Gastroesophageal sphincter (tissue), 4 donors: Measurements from ENCODE around the gene TMCO4. TPM values are rescaled to one million over a fixed set of nuclear protein-coding genes. Genes with fewer than 3 reads are reported as not detected.

Source experiments
- ATAC-seq: fragments of 150-250 bp; one replicate; pipeline ENCODE4 v1.9.1; 2016; ENCODE audit warnings: mild to moderate bottlenecking, moderate library complexity
- H3K27ac ChIP-seq, 4 donors: fragments of 200-600 bp; sonication (generic) in 3 of 4; 1 replicate in 3 of 4; 2 replicates in 1 of 4; pipeline ENCODE4 v1.5.1; 2016 to 2019
- H3K27me3 ChIP-seq: fragments of 200-600 bp; sonication (generic); one replicate; pipeline ENCODE4 v1.5.1; 2019
- H3K36me3 ChIP-seq, 2 donors: fragments of 200-600 bp; sonication (generic); one replicate each; pipeline ENCODE4 v1.5.1; 2019; ENCODE audit warnings: control low read depth in 1 of 2
- H3K4me1 ChIP-seq, 3 donors: fragments of 200-600 bp; sonication (generic); 1 replicate in 2 of 3; 2 replicates in 1 of 3; pipeline ENCODE4 v1.5.1; 2016 to 2019; ENCODE audit warnings: control low read depth in 2 of 3
- H3K4me3 ChIP-seq, 2 donors: fragments of 200-600 bp; sonication (generic); one replicate each; pipeline ENCODE4 v1.5.1; 2019; ENCODE audit warnings: mild to moderate bottlenecking in 1 of 2, moderate library complexity in 1 of 2
- H3K9me3 ChIP-seq, 3 donors: fragments of 200-600 bp; sonication (generic); one replicate each; pipeline ENCODE4 v1.5.1; 2017 to 2019; ENCODE audit warnings: control low read depth in 2 of 3
- EP300 ChIP-seq: sonication (generic); formaldehyde crosslinking; IDR thresholded peaks from one replicate; pipeline ENCODE4 v1.6.1; 2017; ENCODE audit warnings: antibody characterized with exemption, mild to moderate bottlenecking
- POLR2A ChIP-seq, 2 donors: fragments of 450-650 bp; IDR thresholded peaks; one replicate each; pipeline ENCODE4 v1.6.1; 2017; ENCODE audit warnings: antibody characterized with exemption in 2 of 2, mild to moderate bottlenecking in 2 of 2, moderate library complexity in 1 of 2
- POLR2AphosphoS5 ChIP-seq: sonication (generic); formaldehyde crosslinking; IDR thresholded peaks from one replicate; pipeline ENCODE4 v1.6.1; 2017; ENCODE audit warnings: antibody characterized with exemption
- WGBS, 2 donors: methylation state at CpG; one replicate each; pipeline ENCODE4 v1.1.5; 2018; ENCODE audit warnings: low coverage in 1 of 2; 5-methylcytosine and 5-hydroxymethylcytosine counted together
- total RNA-seq, 4 donors: library from RNA; depleted of rRNA; stranded (reverse); fragments of >200 nt; gene quantifications; one replicate each; pipeline ENCODE4 v1.1.0, GENCODE V29; 2016
- TF ChIP-seq, protein P1 (sequence below), 4 experiments: fragments of 200-600 bp in 2 of 4; fragments of 450-650 bp in 2 of 4; sonication (generic) in 1 of 4; IDR thresholded peaks; one replicate each; pipeline ENCODE4 v1.5.1; 2017 to 2019; ENCODE audit warnings: antibody characterized with exemption in 4 of 4, mild to moderate bottlenecking in 2 of 4, moderate library complexity in 2 of 4

The TMCO4 gene
- total RNA-seq, 4 donors from 2014 or later, result 18.1 to 36.9 (median 24.5) TPM

GRCh38 chr1:19758227-19758830, 41.4 kb downstream of the TMCO4 start:
- TF ChIP-seq, protein P1, sequence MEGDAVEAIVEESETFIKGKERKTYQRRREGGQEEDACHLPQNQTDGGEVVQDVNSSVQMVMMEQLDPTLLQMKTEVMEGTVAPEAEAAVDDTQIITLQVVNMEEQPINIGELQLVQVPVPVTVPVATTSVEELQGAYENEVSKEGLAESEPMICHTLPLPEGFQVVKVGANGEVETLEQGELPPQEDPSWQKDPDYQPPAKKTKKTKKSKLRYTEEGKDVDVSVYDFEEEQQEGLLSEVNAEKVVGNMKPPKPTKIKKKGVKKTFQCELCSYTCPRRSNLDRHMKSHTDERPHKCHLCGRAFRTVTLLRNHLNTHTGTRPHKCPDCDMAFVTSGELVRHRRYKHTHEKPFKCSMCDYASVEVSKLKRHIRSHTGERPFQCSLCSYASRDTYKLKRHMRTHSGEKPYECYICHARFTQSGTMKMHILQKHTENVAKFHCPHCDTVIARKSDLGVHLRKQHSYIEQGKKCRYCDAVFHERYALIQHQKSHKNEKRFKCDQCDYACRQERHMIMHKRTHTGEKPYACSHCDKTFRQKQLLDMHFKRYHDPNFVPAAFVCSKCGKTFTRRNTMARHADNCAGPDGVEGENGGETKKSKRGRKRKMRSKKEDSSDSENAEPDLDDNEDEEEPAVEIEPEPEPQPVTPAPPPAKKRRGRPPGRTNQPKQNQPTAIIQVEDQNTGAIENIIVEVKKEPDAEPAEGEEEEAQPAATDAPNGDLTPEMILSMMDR (IDR thresholded peaks at IDR 0.05), result no peak

DNA sequence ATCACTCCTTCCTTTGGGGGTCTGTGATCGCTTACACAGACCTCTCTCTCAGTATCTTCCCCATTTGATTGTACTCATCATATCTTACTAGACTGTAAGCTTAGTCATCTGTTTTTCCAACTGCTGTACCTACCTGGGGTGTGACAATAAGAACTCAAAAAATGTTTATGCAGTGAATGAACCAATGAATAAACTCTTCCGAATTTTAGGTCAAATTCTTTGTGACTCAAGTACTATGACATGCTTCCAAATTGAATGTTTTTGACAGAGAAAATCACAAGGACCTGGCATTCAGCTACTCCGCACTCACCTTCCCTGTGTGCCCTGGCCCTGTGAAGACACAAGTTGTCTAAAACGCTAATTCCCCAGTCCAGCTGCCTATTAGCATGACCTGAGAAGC, 42.1 kb downstream of the TMCO4 start:
- Histone ChIP-seq H3K4me3 (no peak overlapping the region), H3K27ac (peak overlapping the region in 3 of 4 donors; percentile 46 to 62 (median 51)), H3K27me3 (no peaks in the 10 kb centered on the region), H3K4me1 (peaks cover 0 to 42% (median 0%) of the 10 kb centered on the region in 3 donors), H3K36me3 (peaks cover 0 to 26% of the 10 kb centered on the region in 2 donors), H3K9me3 (no peaks in the 10 kb centered on the region)
- TF ChIP-seq POLR2AphosphoS5 (no peak), POLR2A (IDR thresholded peaks at IDR 0.05) (no peak), EP300 (no peak)
- TF ChIP-seq, protein P1 (IDR thresholded peaks at IDR 0.05), result no peak
- no peak for ATAC-seq
- WGBS, 2 donors, result 85 to 100% methylated on average over 3 to 4 of the region's 4 CpGs

More at GRCh38 chr1:19758227-19758830, 41.4 kb downstream of the TMCO4 start:
- H3K4me3 ChIP-seq, result no peak overlapping the region
- H3K27me3 ChIP-seq, result no peaks in the 10 kb centered on the region
- peak overlapping the region in 3 of 4 donors; percentile 46 to 62 (median 51) for H3K27ac ChIP-seq
- peaks cover 0 to 40% (median 0%) of the 10 kb centered on the region in 3 donors for H3K4me1 ChIP-seq
- WGBS, 2 donors, result 42 to 66% methylated on average over 4 of the region's 7 CpGs
- peaks cover 0 to 21% of the 10 kb centered on the region in 2 donors for H3K36me3 ChIP-seq
- ATAC-seq, result no peak
- no peaks in the 10 kb centered on the region for H3K9me3 ChIP-seq

DNA sequence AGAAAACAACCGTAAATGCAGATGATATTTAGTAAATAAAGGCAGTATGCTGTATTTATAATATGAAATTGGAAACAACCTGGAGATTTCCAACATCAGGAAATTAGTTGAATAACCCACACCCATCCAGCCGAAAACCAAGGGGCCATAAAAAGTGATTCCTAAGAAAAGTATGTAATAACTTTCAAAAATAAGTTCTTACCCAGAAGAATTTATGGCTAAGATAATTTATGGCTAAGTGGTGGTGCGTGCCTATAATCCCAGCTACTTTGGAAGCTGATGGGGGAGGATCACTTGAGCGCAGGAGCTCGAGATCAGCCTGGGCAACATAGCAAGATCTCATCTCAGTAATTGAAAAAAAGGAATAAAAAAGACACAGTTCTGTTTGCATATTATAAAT, 43.2 kb downstream of the TMCO4 start:
- H3K27ac ChIP-seq, result no peak overlapping the region
- no peak for ATAC-seq
- TF ChIP-seq POLR2A (IDR thresholded peaks at IDR 0.05) (no peak), POLR2AphosphoS5 (no peak), EP300 (no peak)
- TF ChIP-seq, protein P1 (IDR thresholded peaks at IDR 0.05), result no peak
- H3K4me3 ChIP-seq, result no peak overlapping the region
- no peaks in the 10 kb centered on the region for H3K27me3 ChIP-seq
- no peaks in the 10 kb centered on the region for H3K9me3 ChIP-seq
- H3K36me3 ChIP-seq, result peaks cover 0 to 31% of the 10 kb centered on the region in 2 donors
- 86 to 93% methylated on average over 3 to 5 of the region's 5 CpGs for WGBS, 2 donors
- H3K4me1 ChIP-seq, result peaks cover 0 to 37% (median 0%) of the 10 kb centered on the region in 3 donors

DNA sequence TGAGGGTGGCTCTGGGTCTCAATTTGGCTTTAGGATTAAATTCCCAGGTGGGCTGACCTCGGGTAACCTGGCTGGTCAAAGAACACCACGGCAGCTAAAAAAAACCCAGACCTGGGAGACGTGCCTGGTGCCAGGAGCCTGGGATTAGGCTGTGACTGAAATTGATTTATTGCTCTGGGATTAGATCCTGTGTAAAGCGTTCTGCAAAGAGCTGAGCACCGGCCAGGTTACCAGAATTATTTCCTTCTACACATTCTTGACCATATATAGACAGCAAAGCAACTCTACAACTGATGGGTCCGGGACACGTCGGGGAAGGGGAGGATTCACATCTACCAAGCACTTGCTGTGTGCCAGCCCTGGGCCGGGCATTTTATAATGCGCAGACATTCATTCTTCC, 45.2 kb downstream of the TMCO4 start:
- TF ChIP-seq EP300 (no peak), POLR2AphosphoS5 (peak; percentile 87), POLR2A (IDR thresholded peaks at IDR 0.05) (no peak)
- TF ChIP-seq, protein P1 (IDR thresholded peaks at IDR 0.05), result no peak
- H3K36me3 ChIP-seq, result peaks cover 0 to 51% of the 10 kb centered on the region in 2 donors
- no peak overlapping the region for H3K4me3 ChIP-seq
- H3K27me3 ChIP-seq, result no peaks in the 10 kb centered on the region
- H3K4me1 ChIP-seq, result peaks cover 0 to 37% (median 0%) of the 10 kb centered on the region in 3 donors
- WGBS, 2 donors, result 40 to 45% methylated on average over 4 to 10 of the region's 10 CpGs
- ATAC-seq, result peak; percentile 95
- peak overlapping the region; percentile 73 to 83 (median 82) for H3K27ac ChIP-seq
- no peaks in the 10 kb centered on the region for H3K9me3 ChIP-seq

DNA sequence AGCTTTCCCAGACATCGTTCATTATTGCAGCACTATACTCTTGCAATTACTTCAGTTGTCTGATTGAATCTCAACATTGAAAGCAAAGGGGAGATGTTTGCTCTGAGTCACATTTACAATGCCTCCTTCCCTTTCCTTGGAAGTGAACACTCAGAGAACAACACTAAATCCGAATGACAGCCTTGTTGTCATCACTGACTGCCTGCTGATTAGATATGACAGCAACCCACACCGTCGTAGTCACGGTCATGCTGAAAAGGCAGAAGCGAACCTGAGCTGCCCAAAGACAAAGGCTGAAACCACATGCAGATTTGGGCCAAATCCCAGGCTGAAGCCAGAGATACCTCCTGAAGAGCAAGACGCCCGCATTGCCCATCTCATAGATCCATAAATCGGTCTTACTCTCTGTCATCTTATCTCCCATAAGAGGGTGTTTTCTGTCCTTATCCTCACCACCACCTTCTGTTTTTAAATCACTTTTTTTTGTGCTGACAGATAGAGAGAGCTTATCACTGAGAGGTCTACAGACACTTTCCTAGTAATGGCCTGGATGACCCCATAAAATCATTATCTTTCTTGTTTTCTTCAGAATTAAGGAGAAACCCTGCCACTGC, 47.5 kb downstream of the TMCO4 start:
- ATAC-seq, result no peak
- no peak overlapping the region for H3K27ac ChIP-seq
- no peaks in the 10 kb centered on the region for H3K27me3 ChIP-seq
- H3K4me1 ChIP-seq, result peaks cover 0 to 25% (median 0%) of the 10 kb centered on the region in 3 donors
- H3K4me3 ChIP-seq, result no peak overlapping the region
- 84 to 97% methylated on average over 5 to 9 of the region's 9 CpGs for WGBS, 2 donors
- peaks cover 0 to 74% of the 10 kb centered on the region in 2 donors for H3K36me3 ChIP-seq
- no peaks in the 10 kb centered on the region for H3K9me3 ChIP-seq
- TF ChIP-seq POLR2A (IDR thresholded peaks at IDR 0.05) (no peak), EP300 (no peak), POLR2AphosphoS5 (no peak)
- TF ChIP-seq, protein P1 (IDR thresholded peaks at IDR 0.05), result no peak
